Fibroblast of lung (primary cell): ENCODE results near the gene STAB2. TPM values are rescaled to one million over a fixed set of nuclear protein-coding genes. Genes with fewer than 3 reads are reported as not detected.
A peak's percentile ranks its signal among the peaks of the same experiment; 100 is the strongest.

Experiments used
- DNase-seq, 2 donors: peaks; one replicate each; pipeline versions ENCODE4 v3.0.0 to v3.0.0-alpha.2; 2010; ENCODE audit warnings: low read depth in 2 of 2
- H2AFZ ChIP-seq: 2 replicates; pipeline ENCODE4 v1.5.1; 2012; ENCODE audit warnings: low read length, control low read depth, inconsistent platforms
- H3K27ac ChIP-seq: 2 replicates; pipeline ENCODE4 v1.5.1; 2011; ENCODE audit warnings: low read length, control low read depth; ENCODE audit not compliant: insufficient read depth
- H3K27me3 ChIP-seq: 2 replicates; pipeline ENCODE4 v1.5.1; 2011; ENCODE audit warnings: mild to moderate bottlenecking, low read length; ENCODE audit not compliant: control insufficient read depth, insufficient read depth
- H3K36me3 ChIP-seq: 2 replicates; pipeline ENCODE4 v1.5.1; 2011; ENCODE audit warnings: low read length; ENCODE audit not compliant: control insufficient read depth, insufficient read depth
- H3K4me1 ChIP-seq: 2 replicates; pipeline ENCODE4 v1.5.1; 2011; ENCODE audit warnings: low read length; ENCODE audit not compliant: control insufficient read depth, insufficient read depth; ENCODE audit errors: extremely low read depth
- H3K4me2 ChIP-seq: 2 replicates; pipeline ENCODE4 v1.5.1; 2011; ENCODE audit warnings: low read length, control low read depth; ENCODE audit not compliant: insufficient read depth; ENCODE audit errors: extremely low read depth
- H3K4me3 ChIP-seq, 4 experiments: fragments of 200-600 bp in 1 of 4; sonication (generic) in 1 of 4; replicated peaks in 1 of 4; 2 replicates each; pipeline ENCODE4 v1.5.1; 2011 to 2016; ENCODE audit warnings: low read length in 4 of 4, low read depth in 3 of 4, mild to moderate bottlenecking in 3 of 4, control low read depth in 2 of 4, inconsistent platforms in 1 of 4, mixed read lengths in 1 of 4; ENCODE audit not compliant: insufficient read depth in 1 of 4; ENCODE audit errors: control extremely low read depth in 1 of 4
- H3K79me2 ChIP-seq: 2 replicates; pipeline ENCODE4 v1.5.1; 2012; ENCODE audit warnings: mild to moderate bottlenecking, low read length, inconsistent platforms; ENCODE audit not compliant: control insufficient read depth, insufficient read depth
- H3K9ac ChIP-seq: 2 replicates; pipeline ENCODE4 v1.5.1; 2011; ENCODE audit warnings: mild to moderate bottlenecking, low read length, control low read depth; ENCODE audit not compliant: insufficient read depth
- H3K9me3 ChIP-seq: 2 replicates; pipeline ENCODE4 v1.5.1; 2012; ENCODE audit warnings: low read depth, low read length; ENCODE audit not compliant: control insufficient read depth, insufficient read depth
- H4K20me1 ChIP-seq: 2 replicates; pipeline ENCODE4 v1.5.1; 2011; ENCODE audit warnings: low read length; ENCODE audit not compliant: control insufficient read depth, insufficient read depth; ENCODE audit errors: extremely low read depth
- CTCF ChIP-seq, 2 donors: IDR thresholded peaks in 1 of 2; conservative IDR thresholded peaks in 1 of 2; 1 replicate in 1 of 2; 2 replicates in 1 of 2; pipeline ENCODE4 v1.5.1; 2011 to 2012; ENCODE audit warnings: low read length in 2 of 2, control low read depth in 1 of 2, inconsistent platforms in 1 of 2, low read depth in 1 of 2, mild to moderate bottlenecking in 1 of 2
- EZH2 ChIP-seq: IDR thresholded peaks from 2 replicates; pipeline ENCODE4 v1.5.1; 2012; ENCODE audit warnings: low read length, control low read depth, mild to moderate bottlenecking; ENCODE audit errors: missing control alignments
- polyA plus RNA-seq, 2 donors: library from polyadenylated mRNA; depleted of rRNA in 1 of 2; stranded (reverse) in 1 of 2; unstranded in 1 of 2; fragments of >200 nt; gene quantifications; 2 replicates each; pipeline ENCODE4 v1.2.1, GENCODE V29; 2011 to 2012; ENCODE audit warnings: missing spikeins in 1 of 2
- total RNA-seq: library from RNA; depleted of rRNA; stranded (reverse); fragments of >200 nt; gene quantifications from 2 replicates; pipeline ENCODE4 v1.2.1, GENCODE V29; 2014

STAB2 gene
- total and polyA plus RNA-seq, 2 donors (not counting 1 experiment from before 2014, with no cell fraction given), result not detected

GRCh38 chr12:103813426-103813825, 226.4 kb downstream of the STAB2 start:
- no peaks in the 10 kb centered on the region for H3K4me1 ChIP-seq
- H3K9me3 ChIP-seq, result no peaks in the 10 kb centered on the region
- TF ChIP-seq EZH2, result no peak
- TF ChIP-seq CTCF (conservative IDR thresholded peaks at IDR 0.05 in 1 of 2, IDR thresholded peaks at IDR 0.05 in 1 of 2; ENCODE audit: low read depth in 1 of 2, low read length in 2 of 2), result no peak
- no peaks in the 10 kb centered on the region for H3K27me3 ChIP-seq
- H3K79me2 ChIP-seq, result no peaks in the 10 kb centered on the region
- H4K20me1 ChIP-seq, result no peaks in the 10 kb centered on the region
- no peaks in the 10 kb centered on the region for H3K36me3 ChIP-seq
- H3K9ac ChIP-seq, result no peak overlapping the region
- no peak overlapping the region for H3K27ac ChIP-seq
- no peak overlapping the region for H3K4me2 ChIP-seq
- DNase-seq, result no peak
- no peak overlapping the region for H2AFZ ChIP-seq
- no peak overlapping the region for H3K4me3 ChIP-seq

GRCh38 chr12:103813949-103814348, 226.9 kb downstream of the STAB2 start:
- Histone ChIP-seq H3K27me3 (no peaks in the 10 kb centered on the region), H3K4me2 (no peak overlapping the region), H3K9me3 (no peaks in the 10 kb centered on the region), H3K36me3 (no peaks in the 10 kb centered on the region), H3K9ac (no peak overlapping the region), H3K4me3 (no peak overlapping the region), H3K79me2 (no peaks in the 10 kb centered on the region), H3K27ac (no peak overlapping the region), H4K20me1 (no peaks in the 10 kb centered on the region), H3K4me1 (no peaks in the 10 kb centered on the region), H2AFZ (no peak overlapping the region)
- no peak for TF ChIP-seq CTCF (conservative IDR thresholded peaks at IDR 0.05 in 1 of 2, IDR thresholded peaks at IDR 0.05 in 1 of 2; ENCODE audit: low read depth in 1 of 2, low read length in 2 of 2)
- TF ChIP-seq EZH2, result no peak
- no peak for DNase-seq

GRCh38 chr12:103814436-103814835, 227.4 kb downstream of the STAB2 start:
- Histone ChIP-seq H3K4me3 (no peak overlapping the region), H3K79me2 (peaks cover 2% of the 10 kb centered on the region), H3K4me2 (no peak overlapping the region), H3K9me3 (no peaks in the 10 kb centered on the region), H3K27ac (no peak overlapping the region), H3K27me3 (no peaks in the 10 kb centered on the region), H3K9ac (no peak overlapping the region), H3K36me3 (no peaks in the 10 kb centered on the region), H3K4me1 (no peaks in the 10 kb centered on the region), H4K20me1 (no peaks in the 10 kb centered on the region), H2AFZ (no peak overlapping the region)
- peak in 1 of 2 donors; percentile 52 for DNase-seq
- TF ChIP-seq CTCF (conservative IDR thresholded peaks at IDR 0.05 in 1 of 2, IDR thresholded peaks at IDR 0.05 in 1 of 2; ENCODE audit: low read depth in 1 of 2, low read length in 2 of 2) (no peak), EZH2 (no peak)

Other genes with a start within 250 kb of the STAB2 start
- gene C12orf42, start 91.3 kb upstream of the STAB2 start, total RNA-seq, result not detected in 2 replicates
- gene C12orf42, start 91.3 kb upstream of the STAB2 start, polyA plus RNA-seq, result not detected in 2 replicates